NOMO-1 treated with DMSO at 0.1 percent for 48 hours (cell line): ENCODE results near the gene EMSY.
"Not testable (repeated sequence)": the region's sequence is repeated elsewhere in the genome, so short reads cannot be mapped to it uniquely, and the experiment has no call there.

ENCODE experiments used
- DNase-seq: peaks from one replicate; lab custom pipeline; 2025; ENCODE audit not compliant: unreplicated experiment; lab: John Stamatoyannopoulos, UW

Gene EMSY

GRCh38 chr11:76592961-76593360 lies 148.1 kb downstream of the EMSY start:
- DNase-seq: no peak

- DNase-seq: not testable (repeated sequence)
Measured at GRCh38 chr11:76595091-76595490, 150.3 kb downstream of the EMSY start.

- DNase-seq: no peak
Measured at GRCh38 chr11:76596652-76597051, 151.8 kb downstream of the EMSY start.

- DNase-seq: no peak
Measured at GRCh38 chr11:76597533-76598425, 153.0 kb downstream of the EMSY start.

DNA sequence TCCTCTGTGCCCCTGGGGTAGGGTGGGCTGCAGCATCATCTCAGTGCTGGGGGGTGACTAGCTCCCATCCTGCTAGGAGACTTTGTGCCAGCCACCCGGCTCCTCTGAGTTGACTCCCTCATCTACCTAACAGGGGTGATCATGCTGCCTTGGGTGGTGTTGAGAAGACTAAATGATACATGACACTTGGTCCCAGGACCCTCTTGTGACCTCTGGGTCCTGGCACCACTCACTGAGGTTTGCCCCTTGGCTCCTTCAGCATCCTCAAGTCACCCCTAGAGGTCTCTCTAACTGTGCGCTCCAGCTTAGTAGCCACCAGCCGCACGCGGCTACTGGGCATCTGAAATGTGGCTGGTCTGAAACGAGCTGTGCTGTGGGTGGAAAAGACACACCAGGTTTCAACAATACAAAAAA lies 153.6 kb downstream of the EMSY start:
- peak; percentile 55 for DNase-seq

DNA sequence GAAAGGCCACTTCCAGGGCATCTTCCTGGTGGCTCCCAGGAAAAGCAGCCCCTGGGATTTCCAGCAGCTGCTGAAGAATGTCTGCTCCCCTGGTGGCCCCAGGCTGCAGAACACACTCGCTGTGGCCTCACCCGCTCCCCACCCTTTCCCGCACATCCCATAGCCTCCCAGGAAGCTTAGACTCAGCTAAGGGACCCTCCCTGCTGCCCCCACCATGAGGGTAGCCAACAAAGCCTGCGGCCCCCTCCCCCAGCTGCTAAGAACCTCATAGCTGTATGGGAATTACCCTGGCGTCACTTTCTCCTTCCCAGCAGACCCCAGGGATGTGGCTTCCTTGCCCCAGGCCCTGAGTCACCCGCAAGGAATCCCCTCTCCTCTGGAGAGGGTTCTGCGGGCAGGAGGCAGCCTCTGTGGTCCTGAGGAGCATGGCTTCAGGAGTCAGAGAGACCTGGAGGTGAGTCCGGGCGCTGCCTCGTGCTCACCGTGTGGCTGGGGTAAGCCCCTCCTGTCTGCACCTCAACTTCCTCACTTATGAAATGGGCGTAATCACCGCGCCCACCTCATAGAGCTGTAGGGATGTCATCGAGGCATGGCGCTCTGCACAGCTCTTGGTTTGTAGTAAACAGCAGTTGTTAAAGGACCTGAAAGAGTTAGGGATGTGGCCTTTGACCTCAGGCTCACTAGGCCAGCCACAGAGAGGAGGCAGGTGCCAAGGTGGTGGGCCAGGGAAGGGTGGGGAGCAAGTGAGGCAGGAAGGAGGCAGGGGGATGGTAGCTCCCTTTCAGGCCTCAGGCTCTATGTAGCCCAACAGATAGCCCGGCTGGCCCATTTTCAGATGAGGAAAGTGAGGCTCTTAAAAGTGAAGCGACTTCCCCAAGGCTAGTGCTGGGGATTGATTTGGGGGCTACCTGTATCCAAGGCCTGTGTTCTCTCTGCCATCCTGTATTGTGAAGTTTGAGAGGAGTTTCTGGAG lies 154.5 kb downstream of the EMSY start:
- DNase-seq: no peak

DNA sequence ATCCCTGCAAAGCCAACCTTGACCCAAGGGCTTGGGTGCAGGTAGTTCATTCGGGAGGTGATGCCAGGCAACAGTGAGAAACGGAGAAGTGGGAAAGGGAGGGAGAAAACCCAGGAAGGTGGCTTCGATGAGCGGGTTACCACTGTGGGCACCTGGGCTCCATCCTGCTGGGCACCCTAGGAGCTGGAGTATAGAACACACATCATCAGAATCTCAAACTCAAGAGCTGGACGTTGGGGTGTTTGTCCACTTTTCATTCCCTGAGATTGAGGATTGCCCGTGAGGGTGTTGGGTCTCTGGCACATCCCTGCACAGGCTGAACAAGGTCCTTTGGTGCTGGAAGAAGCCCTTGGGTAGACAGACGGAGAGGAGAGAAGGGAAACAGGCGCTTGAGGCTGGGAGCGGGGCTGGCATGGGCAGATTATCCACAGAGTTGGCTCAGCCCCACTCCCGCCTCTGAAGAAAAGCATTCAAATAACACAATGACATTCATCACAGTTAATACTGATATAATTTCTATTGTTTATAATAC lies 155.4 kb downstream of the EMSY start:
- DNase-seq: no peak

DNA sequence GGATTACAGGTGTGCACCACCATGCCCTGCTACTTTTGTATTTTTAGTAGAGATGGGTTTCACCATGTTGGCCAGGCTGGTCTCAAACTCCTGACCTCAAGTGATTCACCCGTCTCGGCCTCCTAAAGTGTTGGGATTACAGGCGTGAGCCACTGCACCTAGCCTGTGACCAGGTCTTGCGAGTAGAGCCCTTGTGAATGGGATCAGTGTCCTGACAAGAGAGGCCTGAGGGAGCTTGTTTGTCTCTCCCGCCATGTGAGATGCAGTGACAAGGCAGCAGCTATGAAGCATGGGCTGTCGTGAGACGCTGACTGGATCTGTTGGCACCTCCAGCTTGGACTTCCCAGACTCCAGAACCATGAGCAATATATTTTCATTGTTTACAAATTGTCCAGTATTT lies 156.5 kb downstream of the EMSY start:
- DNase-seq: no peak

DNA sequence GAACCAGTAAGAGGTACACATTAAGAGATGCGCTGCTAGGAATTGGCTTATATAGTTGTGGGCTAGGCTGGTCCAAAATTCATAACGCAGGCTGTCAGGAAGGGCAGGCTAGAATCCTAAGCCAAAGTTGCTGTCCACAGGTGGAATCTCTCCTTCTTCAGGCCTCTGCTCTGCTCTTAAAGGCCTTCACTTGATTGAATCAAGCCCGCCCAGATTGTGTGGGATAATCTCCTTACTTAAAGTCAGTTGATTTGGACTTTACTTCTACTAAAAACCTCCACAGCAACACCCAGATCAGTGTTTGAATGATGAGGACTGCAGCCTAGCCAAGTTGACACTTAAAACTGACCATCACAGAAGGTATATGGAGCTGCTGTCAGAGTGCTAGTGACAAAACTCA lies 156.9 kb downstream of the EMSY start:
- no peak for DNase-seq

GRCh38 chr11:76602431-76602861 lies 157.6 kb downstream of the EMSY start:
- DNase-seq: no peak
